ENCODE measurements around the gene JKAMP.
"Not testable (repeated sequence)": the region's sequence is repeated elsewhere in the genome, so short reads cannot be mapped to it uniquely, and the experiment has no call there.

Gene JKAMP

GRCh38 chr14:59483819-59484638 lies at the start of gene JKAMP, which contains the start of gene L3HYPDH:
TSS of gene JKAMP (plus strand) at chr14:59484517. CDS start at chr14:59484590, 73 bp downstream.
TSS of gene L3HYPDH (minus strand) at chr14:59484408. CDS start at chr14:59484316, 92 bp downstream.
- FAIRE-seq = peak; percentile 93

GRCh38 chr14:59435101-59435500 lies 49.2 kb upstream of the JKAMP start:
- FAIRE-seq = no peak
- no peak for DNase-seq (ENCODE audit: low spot score)

More at GRCh38 chr14:59483819-59484638, at the start of gene JKAMP, which contains the start of gene L3HYPDH:
- peak; percentile 99 for DNase-seq (ENCODE audit: low spot score)

DNA sequence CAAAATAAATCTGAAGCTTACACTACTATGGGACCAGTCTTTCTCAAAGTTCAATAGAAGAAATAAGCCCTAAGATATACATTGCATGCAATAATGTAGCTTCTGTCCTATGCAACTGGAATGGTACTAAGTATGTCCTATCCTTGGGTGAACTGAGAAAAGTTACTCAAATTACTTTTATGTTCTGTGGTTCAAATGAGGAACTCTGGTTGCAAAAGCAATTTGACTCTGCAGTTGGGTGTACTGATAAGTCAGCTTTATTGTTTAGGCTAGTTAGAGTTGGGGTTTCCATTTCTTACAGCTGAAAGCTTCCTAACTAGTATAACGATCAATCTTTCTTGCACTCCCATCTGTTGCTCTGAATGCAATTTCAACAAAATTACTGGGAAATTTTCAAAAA lies 48.3 kb upstream of the JKAMP start:
- FAIRE-seq (no peak), DNase-seq (ENCODE audit: low spot score) (no peak)

GRCh38 chr14:59438195-59438647 lies 46.1 kb upstream of the JKAMP start:
- DNase-seq (ENCODE audit: low spot score) (no peak), FAIRE-seq (peak; percentile 5)

GRCh38 chr14:59439256-59439965 lies 44.9 kb upstream of the JKAMP start:
- DNase-seq (ENCODE audit: low spot score) = no peak
- no peak for FAIRE-seq

GRCh38 chr14:59448673-59449072 lies 35.6 kb upstream of the JKAMP start:
- not testable (repeated sequence) for DNase-seq (ENCODE audit: low spot score); FAIRE-seq

- no peak for DNase-seq (ENCODE audit: low spot score)
- FAIRE-seq = peak; percentile 30
Measured at GRCh38 chr14:59450716-59451115, 33.6 kb upstream of the JKAMP start.

DNA sequence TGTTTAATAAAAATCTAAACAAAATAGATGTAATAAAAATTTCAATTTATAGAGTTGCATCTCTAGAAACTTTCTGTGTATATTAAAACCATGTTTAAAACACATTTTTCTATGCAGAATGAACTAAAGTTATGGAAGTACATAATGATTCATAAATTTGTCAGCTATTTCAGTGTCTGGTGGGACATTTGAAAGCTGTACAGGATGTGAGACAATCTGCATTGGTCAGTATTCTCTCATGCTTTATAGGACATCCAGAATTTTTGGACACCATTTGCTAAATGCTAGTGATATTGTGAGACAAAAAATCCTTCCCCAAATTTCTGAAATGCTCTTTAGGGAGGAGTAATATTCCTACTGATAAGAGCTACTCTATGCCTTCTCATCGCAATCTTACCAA lies 32.5 kb upstream of the JKAMP start:
- FAIRE-seq = no peak
- no peak for DNase-seq (ENCODE audit: low spot score)

DNA sequence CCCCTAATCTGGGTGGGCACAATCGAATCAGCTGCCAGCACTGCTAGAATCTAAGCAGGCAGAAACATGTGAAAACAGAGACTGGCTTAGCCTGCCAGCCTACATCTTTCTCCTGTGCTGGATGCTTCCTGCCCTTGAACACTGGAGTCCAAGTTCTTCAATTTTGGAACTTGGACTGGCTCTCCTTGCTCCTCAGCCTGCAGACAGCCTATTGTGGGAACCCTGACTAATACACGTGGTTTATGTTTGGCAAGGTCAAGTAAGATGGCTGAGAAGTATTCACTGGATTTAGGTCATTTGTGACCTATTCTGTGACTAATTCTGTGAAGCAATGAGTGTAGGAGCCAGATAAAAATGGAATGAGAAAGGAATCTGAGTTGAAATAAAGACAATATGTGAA lies 30.2 kb upstream of the JKAMP start:
- DNase-seq (ENCODE audit: low spot score) (no peak), FAIRE-seq (peak; percentile 79)

GRCh38 chr14:59455411-59455810 lies 28.9 kb upstream of the JKAMP start:
- FAIRE-seq (no peak), DNase-seq (ENCODE audit: low spot score) (no peak)

GRCh38 chr14:59458486-59458885 lies 25.8 kb upstream of the JKAMP start:
- no peak for FAIRE-seq
- DNase-seq (ENCODE audit: low spot score) = no peak

- DNase-seq (ENCODE audit: low spot score) (no peak), FAIRE-seq (no peak)
Measured at GRCh38 chr14:59460378-59460777, 23.9 kb upstream of the JKAMP start.

DNA sequence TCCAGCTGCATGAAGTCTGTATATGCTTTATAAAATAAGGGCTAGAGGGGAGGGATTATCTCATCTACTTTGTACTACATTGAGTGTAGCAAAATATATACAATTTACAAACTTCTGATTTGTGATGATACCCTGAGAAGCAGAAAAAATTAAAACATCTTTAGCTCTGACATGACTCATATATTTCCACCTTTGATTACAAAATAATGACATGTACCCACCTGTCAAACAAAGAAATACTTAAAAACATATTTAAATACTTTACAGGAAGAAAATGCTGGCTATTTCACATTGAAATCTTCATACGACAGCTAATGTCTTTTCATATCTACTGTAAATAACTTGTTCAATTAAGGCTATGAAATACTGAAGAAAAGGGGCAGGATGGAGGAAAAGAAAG lies 22.4 kb upstream of the JKAMP start:
- FAIRE-seq (no peak), DNase-seq (ENCODE audit: low spot score) (no peak)

GRCh38 chr14:59463787-59464485 lies 20.4 kb upstream of the JKAMP start:
- FAIRE-seq = peak; percentile 76
- DNase-seq (ENCODE audit: low spot score) = no peak

DNA sequence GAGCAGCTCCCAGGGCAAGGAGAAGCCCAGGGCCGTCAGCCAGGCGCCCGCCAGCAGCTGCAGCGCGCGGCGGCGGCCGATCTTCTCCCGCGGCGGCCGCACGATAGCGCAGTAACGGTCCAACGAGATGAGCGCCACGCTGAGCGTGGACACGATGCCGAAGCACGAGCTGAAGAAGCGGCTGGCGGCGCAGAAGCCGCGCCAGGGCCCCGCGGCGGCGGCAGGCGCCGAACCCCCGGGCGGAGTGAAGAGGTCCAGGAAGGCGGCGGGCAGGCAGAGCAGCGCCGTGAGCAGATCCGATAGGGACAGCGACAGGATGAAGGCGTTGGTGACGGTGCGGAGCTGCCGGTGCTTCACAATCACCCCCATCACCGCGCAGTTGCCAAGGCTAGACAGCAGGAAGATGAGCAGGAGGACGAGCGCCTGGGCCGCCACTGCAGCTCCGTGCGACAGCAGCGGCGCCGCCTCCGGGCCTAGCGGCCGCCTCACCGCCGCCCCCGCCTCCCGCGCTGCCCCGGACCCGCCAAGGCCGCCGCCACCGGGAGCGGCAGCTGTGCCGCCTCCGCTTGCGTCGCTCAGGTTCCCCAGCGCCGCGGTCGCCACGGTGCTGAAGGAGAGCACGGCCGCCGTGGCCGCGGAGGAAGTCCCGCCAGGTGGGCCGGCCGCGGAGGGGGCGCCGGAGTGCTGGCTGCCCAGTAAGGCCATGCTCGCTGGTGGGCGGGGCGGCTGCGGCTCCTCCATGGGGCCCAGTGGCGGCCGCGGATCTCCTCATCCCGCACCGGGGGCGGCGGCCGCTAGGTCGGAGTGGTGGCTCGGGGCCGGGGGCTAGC lies 19.6 kb upstream of the JKAMP start:
- DNase-seq (ENCODE audit: low spot score) (peak; percentile 88), FAIRE-seq (no peak)

- DNase-seq (ENCODE audit: low spot score) (peak; percentile 80), FAIRE-seq (peak; percentile 82)
Measured at GRCh38 chr14:59465316-59466135, 18.8 kb upstream of the JKAMP start, which contains the start of gene GPR135. TSS of gene GPR135 (minus strand) at chr14:59465380. CDS start at chr14:59465226, 154 bp downstream.

DNA sequence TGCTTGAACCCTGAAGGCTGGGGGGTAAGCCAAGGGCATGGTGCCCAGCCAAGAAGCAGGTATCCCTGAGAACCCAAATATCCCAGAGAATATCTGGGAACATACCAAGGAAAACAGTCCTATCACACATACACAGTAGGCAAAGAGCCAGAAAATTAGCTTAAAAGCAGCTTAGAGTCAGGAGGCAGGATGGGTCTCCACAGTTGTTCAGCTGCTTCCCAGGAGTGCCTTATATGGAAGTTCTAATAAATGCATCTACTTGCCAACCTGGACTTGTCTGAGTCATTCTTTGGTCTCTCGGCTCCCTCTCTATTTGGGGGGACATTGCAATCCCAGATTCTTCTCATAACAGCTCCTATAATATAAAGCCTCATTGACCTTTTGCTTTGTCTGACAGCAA lies 10.1 kb upstream of the JKAMP start:
- DNase-seq (ENCODE audit: low spot score) (no peak), FAIRE-seq (no peak)

- FAIRE-seq (no peak), DNase-seq (ENCODE audit: low spot score) (no peak)
Measured at GRCh38 chr14:59475709-59476108, 8.6 kb upstream of the JKAMP start.

- DNase-seq (ENCODE audit: low spot score) = no peak
Measured at GRCh38 chr14:59478540-59478939, 5.8 kb upstream of the JKAMP start.

DNA sequence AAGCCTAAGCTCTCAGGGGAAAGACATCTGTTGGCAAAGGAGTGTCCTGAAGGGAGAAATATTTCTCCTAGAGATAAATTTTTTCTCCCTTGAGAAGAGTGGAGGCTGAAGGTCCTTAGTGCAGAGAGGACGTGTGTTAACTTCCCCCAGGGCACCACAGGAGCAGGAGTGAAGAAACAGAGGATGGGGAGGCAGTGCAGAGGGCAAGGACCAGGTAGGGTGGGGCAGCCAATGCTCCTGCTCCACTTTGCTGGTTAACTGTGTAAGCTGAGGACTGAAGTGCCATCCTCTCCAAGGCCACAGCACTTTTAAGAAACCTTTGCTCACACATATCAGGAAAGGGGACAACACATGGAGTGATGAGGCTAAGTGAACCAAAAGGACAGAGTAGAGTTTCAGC lies 4.2 kb upstream of the JKAMP start:
- DNase-seq (ENCODE audit: low spot score) (no peak), FAIRE-seq (no peak)

More at GRCh38 chr14:59478540-59478939, 5.8 kb upstream of the JKAMP start:
- no peak for FAIRE-seq

Data from urothelium cell line (cell line).